K562 (cell line): ENCODE measurements around the gene ZSWIM6. TPM values are rescaled to one million over a fixed set of nuclear protein-coding genes. Genes with fewer than 3 reads are reported as not detected.
A peak's percentile ranks its signal among the peaks of the same experiment; 100 is the strongest.

Experiments used
- ATAC-seq: fragments of 200-7000 bp; cut with Tn5 transposase; 3 replicates; pipeline ENCODE4 v1.9.1; 2020; ENCODE audit warnings: moderate library complexity
- BruUV-seq: library from RNA; stranded (reverse); fragments of 400-500 nt; replicated peaks from 2 replicates; lab custom pipeline; 2021; lab: Mats Ljungman, UMichigan
- CTCF ChIA-PET: fragments of 300-600 bp; formaldehyde crosslinking; extraction: SDS; loops from one replicate; lab custom pipeline; 2021; ENCODE audit warnings: low intra/inter-chr PET ratio; lab: Yijun Ruan, JAX
- POLR2A ChIA-PET: fragments of 300-600, 350-650 bp; sonication (Branson Sonifier 250); formaldehyde crosslinking; extraction: SDS; loops from one replicate; lab custom pipeline; 2021; ENCODE audit warnings: antibody characterized with exemption, inconsistent platforms; lab: Yijun Ruan, JAX
- DNase-seq, 4 experiments: peaks; one replicate each; pipeline versions ENCODE4 v3.0.0 to v3.0.0-alpha.2; 2011 to 2018; ENCODE audit warnings: low spot score in 3 of 4, mixed read lengths in 3 of 4; ENCODE audit errors: extremely low read depth in 1 of 4
- FAIRE-seq: peaks from 2 replicates; lab custom pipeline; 2011; peaks lifted over from hg19 to GRCh38; lab: Jason Lieb, UNC
- H2AFZ ChIP-seq: 2 replicates; pipeline ENCODE4 v1.6.0; 2011; ENCODE audit warnings: low read depth, low read length, control low read depth, inconsistent platforms
- H3K27ac ChIP-seq: fragments of 200-600 bp; 3 replicates; pipeline ENCODE4 v1.8.0; 2011; ENCODE audit warnings: low read depth, mild to moderate bottlenecking, control low read depth, inconsistent platforms, low read length, moderate library complexity, mixed read lengths; ENCODE audit errors: extremely low read depth
- H3K27me3 ChIP-seq, 2 experiments: fragments of 300-600 bp in 1 of 2; 2 replicates in 1 of 2; 3 replicates in 1 of 2; pipeline versions ENCODE4 v1.6.0 to v1.8.0; 2011; ENCODE audit warnings: inconsistent platforms in 2 of 2, low read length in 2 of 2, mild to moderate bottlenecking in 1 of 2, mixed read lengths in 1 of 2, moderate library complexity in 1 of 2; ENCODE audit not compliant: control insufficient read depth in 2 of 2, insufficient read depth in 2 of 2
- H3K36me3 ChIP-seq: fragments of 300-600 bp; 3 replicates; pipeline ENCODE4 v1.8.0; 2011; ENCODE audit warnings: mild to moderate bottlenecking, low read length, inconsistent platforms; ENCODE audit not compliant: control insufficient read depth, insufficient read depth
- H3K4me1 ChIP-seq, 2 experiments: fragments of 200-600 bp in 1 of 2; replicated peaks in 1 of 2; 2 replicates in 1 of 2; 3 replicates in 1 of 2; pipeline versions ENCODE4 v1.5.1 to v1.8.0; 2011; ENCODE audit warnings: inconsistent platforms in 2 of 2, low read length in 2 of 2, mild to moderate bottlenecking in 1 of 2, mixed read lengths in 1 of 2, moderate library complexity in 1 of 2; ENCODE audit not compliant: control insufficient read depth in 2 of 2, insufficient read depth in 2 of 2
- H3K4me2 ChIP-seq: 2 replicates; pipeline ENCODE4 v1.6.1; 2011; ENCODE audit warnings: low read length, control low read depth, inconsistent platforms, mixed read lengths; ENCODE audit not compliant: insufficient read depth
- H3K4me3 ChIP-seq: fragments of 200-600 bp; sonication (generic), shearing (Covaris generic); 2 replicates; pipeline ENCODE4 v1.5.1; 2016; ENCODE audit warnings: control low read depth, inconsistent platforms
- H3K79me2 ChIP-seq: fragments of 200-600 bp; 3 replicates; pipeline ENCODE4 v1.8.0; 2011; ENCODE audit warnings: low read length, inconsistent platforms; ENCODE audit not compliant: control insufficient read depth, insufficient read depth
- H3K9ac ChIP-seq, 2 experiments: 2 replicates each; pipeline versions ENCODE4 v1.6.0 to v1.6.1; 2011; ENCODE audit warnings: low read depth in 2 of 2, low read length in 2 of 2, control low read depth in 1 of 2, inconsistent platforms in 1 of 2, mild to moderate bottlenecking in 1 of 2, mixed read lengths in 1 of 2; ENCODE audit not compliant: insufficient read depth in 1 of 2
- H3K9me1 ChIP-seq: one replicate; pipeline ENCODE4 v1.6.0; 2011; ENCODE audit warnings: inconsistent platforms, mild to moderate bottlenecking, low read length, moderate library complexity; ENCODE audit not compliant: control insufficient read depth, insufficient read depth
- H3K9me3 ChIP-seq: replicated peaks from 2 replicates; pipeline ENCODE4 v1.5.1; 2011; ENCODE audit warnings: low read depth, low read length, inconsistent platforms; ENCODE audit not compliant: control insufficient read depth, insufficient read depth
- H4K20me1 ChIP-seq: replicated peaks from 2 replicates; pipeline ENCODE4 v1.6.1; 2011; ENCODE audit warnings: low read length, inconsistent platforms, mixed read lengths; ENCODE audit not compliant: control insufficient read depth, insufficient read depth
- CTBP1 ChIP-seq: fragments of 450-650 bp; IDR thresholded peaks from 2 replicates; pipeline ENCODE4 v1.6.1; 2016; ENCODE audit warnings: borderline replicate concordance
- RAD21 ChIP-seq, 2 experiments: fragments of 250-450 bp in 1 of 2; fragments of 450-650 bp in 1 of 2; sonication (Bioruptor Pico) in 1 of 2; formaldehyde crosslinking in 1 of 2; IDR thresholded peaks in 1 of 2; conservative IDR thresholded peaks in 1 of 2; 2 replicates each; pipeline versions ENCODE4 v1.4.0 to v1.8.0; 2020 to 2022; ENCODE audit warnings: mild to moderate bottlenecking in 2 of 2, moderate library complexity in 1 of 2
- WGBS: fragments of 100-300 bp; shearing (Covaris generic); methylation state at CpG from one replicate; pipeline ENCODE4 v1.1.6; 2016; ENCODE audit warnings: low coverage, mixed read lengths; ENCODE audit not compliant: insufficient coverage; ENCODE audit errors: missing lambda C conversion rate; 5-methylcytosine and 5-hydroxymethylcytosine counted together
- in situ Hi-C: fragments of 300-500 bp; cut with MboI; formaldehyde crosslinking; loops from 4 replicates; pipeline ENCODE4 v1.15.0; 2018; ENCODE audit warnings: inconsistent platforms, mixed read lengths
- intact Hi-C: fragments of 100-400 bp; cut with micrococcal nuclease; formaldehyde crosslinking; loops from 2 replicates; pipeline ENCODE4 v1.14.2; 2022
- polyA plus RNA-seq, 8 experiments: library from polyadenylated mRNA; depleted of rRNA in 4 of 8; stranded (reverse) in 5 of 8; unstranded in 3 of 8; fragments of >200 nt; fragmentation: Nextera tagmentation in 2 of 8; fragmentation: Illumina TruSeq in 1 of 8; extraction: Ambion mirVana in 2 of 8; extraction: Trizol in 1 of 8; gene quantifications; 2 replicates each; pipeline versions ENCODE4 v1.2.1 to v1.2.3, GENCODE V29; 2011 to 2014; ENCODE audit warnings: inconsistent platforms in 1 of 8, missing spikeins in 1 of 8
- total RNA-seq, 7 experiments: library from RNA; depleted of rRNA in 6 of 7; stranded (reverse); fragments of >200 nt in 6 of 7; fragmentation: Illumina TruSeq in 2 of 7; extraction: Trizol in 2 of 7; gene quantifications; 2 replicates each; pipeline versions ENCODE4 v1.2.1 to v1.2.3, GENCODE V29; 2011 to 2021; ENCODE audit warnings: low replicate concordance in 1 of 7
- TF ChIP-seq, protein P1 (sequence below), 3 experiments: IDR thresholded peaks in 2 of 3; conservative IDR thresholded peaks in 1 of 3; 2 replicates each; pipeline ENCODE4 v1.5.1; 2011 to 2012; ENCODE audit warnings: low read length in 3 of 3, mild to moderate bottlenecking in 3 of 3, control low read depth in 2 of 3, improper control_type of control experiment in 1 of 3, inconsistent platforms in 1 of 3, low read depth in 1 of 3, mixed read lengths in 1 of 3, moderate library complexity in 1 of 3; ENCODE audit not compliant: insufficient read depth in 2 of 3

The ZSWIM6 gene
- total and polyA plus RNA-seq, 9 of the 15 experiments (the other 6 are each of a cell fraction or from before 2014, with no cell fraction given), result 0.81 to 3.2 (median 2.0) TPM

- no peaks in the 10 kb centered on the region; the same call in 1 of the 2 replicates for H4K20me1 ChIP-seq
- H3K9me3 ChIP-seq, result no peaks in the 10 kb centered on the region
- no peak overlapping the region for H2AFZ ChIP-seq
- no peaks in the 10 kb centered on the region for H3K27me3 ChIP-seq
- intact Hi-C loops, result no loop called here
- no peak overlapping the region for H3K27ac ChIP-seq
- no peaks in the 10 kb centered on the region for H3K4me1 ChIP-seq
- no peaks in the 10 kb centered on the region for H3K9me1 ChIP-seq
- H3K9ac ChIP-seq, result no peak overlapping the region
- ChIA-PET POLR2A (interaction anchor here (0.7 to 1.0 kb wide), 3 partner anchors 45 to 261 kb away, joined by 3 read pairs; no protein-coding TSS in a partner anchor), CTCF (no interaction called here)
- no peak overlapping the region for H3K4me3 ChIP-seq
- in situ Hi-C loops, result no loop called here
- no peaks in the 10 kb centered on the region for H3K36me3 ChIP-seq
- DNase-seq, result peak in 1 of 4 experiments; percentile 5
- TF ChIP-seq, protein P1, sequence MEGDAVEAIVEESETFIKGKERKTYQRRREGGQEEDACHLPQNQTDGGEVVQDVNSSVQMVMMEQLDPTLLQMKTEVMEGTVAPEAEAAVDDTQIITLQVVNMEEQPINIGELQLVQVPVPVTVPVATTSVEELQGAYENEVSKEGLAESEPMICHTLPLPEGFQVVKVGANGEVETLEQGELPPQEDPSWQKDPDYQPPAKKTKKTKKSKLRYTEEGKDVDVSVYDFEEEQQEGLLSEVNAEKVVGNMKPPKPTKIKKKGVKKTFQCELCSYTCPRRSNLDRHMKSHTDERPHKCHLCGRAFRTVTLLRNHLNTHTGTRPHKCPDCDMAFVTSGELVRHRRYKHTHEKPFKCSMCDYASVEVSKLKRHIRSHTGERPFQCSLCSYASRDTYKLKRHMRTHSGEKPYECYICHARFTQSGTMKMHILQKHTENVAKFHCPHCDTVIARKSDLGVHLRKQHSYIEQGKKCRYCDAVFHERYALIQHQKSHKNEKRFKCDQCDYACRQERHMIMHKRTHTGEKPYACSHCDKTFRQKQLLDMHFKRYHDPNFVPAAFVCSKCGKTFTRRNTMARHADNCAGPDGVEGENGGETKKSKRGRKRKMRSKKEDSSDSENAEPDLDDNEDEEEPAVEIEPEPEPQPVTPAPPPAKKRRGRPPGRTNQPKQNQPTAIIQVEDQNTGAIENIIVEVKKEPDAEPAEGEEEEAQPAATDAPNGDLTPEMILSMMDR (IDR thresholded peaks at IDR 0.05 in 2 of 3, conservative IDR thresholded peaks at IDR 0.05 in 1 of 3; ENCODE audit: insufficient read depth in 2 of 3, low read depth in 1 of 3, low read length in 3 of 3), result peak in 2 of 3 experiments; percentile 13 to 23; a peak in 1 of 6 replicates
- TF ChIP-seq RAD21 (CRISPR knock-in tag; conservative IDR thresholded peaks at IDR 0.05 in 1 of 2, IDR thresholded peaks at IDR 0.05 in 1 of 2) (peak in 1 of 2 experiments; percentile 16; a peak in 1 of 4 replicates), CTBP1 (no peak)
- TF ChIP-seq, all 486 proteins: peak for 2
- H3K79me2 ChIP-seq, result no peaks in the 10 kb centered on the region
- no peak for FAIRE-seq
- H3K4me2 ChIP-seq, result no peak overlapping the region
- 13% methylated on average over 2 of the region's 2 CpGs for WGBS
- ATAC-seq, result peak; percentile 46; the same call in 2 of the 3 replicates
- no TSS peak for BruUV-seq
Observed at GRCh38 chr5:61362796-61363368, 30.8 kb downstream of the ZSWIM6 start.
